HK-2 (cell line): ENCODE results near the gene RAB27A.
"Not testable (repeated sequence)": the region's sequence is repeated elsewhere in the genome, so short reads cannot be mapped to it uniquely, and the experiment has no call there.

Experiments
- DNase-seq: peaks from one replicate; pipeline ENCODE4 v3.0.0-alpha.2; 2018; ENCODE audit not compliant: unreplicated experiment

Gene RAB27A

GRCh38 chr15:55250392-55250791, 39.2 kb downstream of the RAB27A start:
- DNase-seq = no peak

- DNase-seq = not testable (repeated sequence)
These were observed 39.7 kb downstream of the RAB27A start for GRCh38 chr15:55249885-55250284.

- DNase-seq = no peak
These were observed 40.7 kb downstream of the RAB27A start for GRCh38 chr15:55248895-55249294.

GRCh38 chr15:55247766-55248427, 41.7 kb downstream of the RAB27A start:
- DNase-seq = no peak

- DNase-seq = no peak
These were observed 42.3 kb downstream of the RAB27A start for GRCh38 chr15:55247311-55247710.

- no peak for DNase-seq
These were observed 43.0 kb downstream of the RAB27A start for GRCh38 chr15:55246567-55246966.

- no peak for DNase-seq
These were observed 44.6 kb downstream of the RAB27A start for GRCh38 chr15:55245059-55245458.

GRCh38 chr15:55241891-55242290, 47.7 kb downstream of the RAB27A start:
- DNase-seq = no peak

GRCh38 chr15:55241186-55241585, 48.4 kb downstream of the RAB27A start:
- DNase-seq = no peak

- DNase-seq = no peak
These were observed 49.4 kb downstream of the RAB27A start for GRCh38 chr15:55240125-55240760.

- no peak for DNase-seq
These were observed 50.0 kb downstream of the RAB27A start for GRCh38 chr15:55239440-55240124.

- no peak for DNase-seq
These were observed 50.7 kb downstream of the RAB27A start for GRCh38 chr15:55238877-55239276.

- DNase-seq = no peak
These were observed 52.1 kb downstream of the RAB27A start for GRCh38 chr15:55237219-55238130.

GRCh38 chr15:55235546-55236036, 54.0 kb downstream of the RAB27A start:
- DNase-seq = no peak

- DNase-seq = no peak
These were observed 54.9 kb downstream of the RAB27A start for GRCh38 chr15:55234800-55235104.

GRCh38 chr15:55234104-55234799, 55.4 kb downstream of the RAB27A start:
- no peak for DNase-seq

- no peak for DNase-seq
These were observed 58.2 kb downstream of the RAB27A start for GRCh38 chr15:55231455-55231854.

- DNase-seq = no peak
These were observed 58.7 kb downstream of the RAB27A start for GRCh38 chr15:55230953-55231352.

GRCh38 chr15:55230051-55230670, 59.5 kb downstream of the RAB27A start:
- DNase-seq = no peak

GRCh38 chr15:55226127-55226526, 63.5 kb downstream of the RAB27A start:
- DNase-seq = no peak

- DNase-seq = no peak
These were observed 64.7 kb downstream of the RAB27A start for GRCh38 chr15:55224892-55225291.
